Colon (tissue), 2 donors: ENCODE measurements around the gene FUS.
"Not testable (repeated sequence)": the region's sequence is repeated elsewhere in the genome, so short reads cannot be mapped to it uniquely, and the experiment has no call there.

ENCODE experiments used
- FAIRE-seq: peaks from 2 replicates; lab custom pipeline; 2012; peaks lifted over from hg19 to GRCh38; lab: Jason Lieb, UNC
- donor health status: control.
- donor health status: control.

The FUS gene

GRCh38 chr16:31186930-31187807 lies 7.2 kb downstream of the FUS start:
- no peak for FAIRE-seq

GRCh38 chr16:31187808-31188189 lies 7.9 kb downstream of the FUS start:
- no peak for FAIRE-seq

- no peak for FAIRE-seq
Measured at GRCh38 chr16:31188450-31189411, 8.8 kb downstream of the FUS start.

GRCh38 chr16:31189412-31189778 lies 9.5 kb downstream of the FUS start:
- FAIRE-seq, result no peak

- FAIRE-seq, result no peak
Measured at GRCh38 chr16:31190061-31190460, 10.1 kb downstream of the FUS start.

GRCh38 chr16:31190818-31191444 lies 11.0 kb downstream of the FUS start:
- no peak for FAIRE-seq

- no peak for FAIRE-seq
Measured at GRCh38 chr16:31191697-31192428, 11.9 kb downstream of the FUS start.

- FAIRE-seq, result no peak
Measured at GRCh38 chr16:31192856-31193642, 13.1 kb downstream of the FUS start.

GRCh38 chr16:31193874-31194273 lies 13.9 kb downstream of the FUS start:
- no peak for FAIRE-seq

GRCh38 chr16:31194898-31195297 lies 15.0 kb downstream of the FUS start:
- no peak for FAIRE-seq

GRCh38 chr16:31195861-31196260 lies 15.9 kb downstream of the FUS start:
- FAIRE-seq, result not testable (repeated sequence)

- no peak for FAIRE-seq
Measured at GRCh38 chr16:31196324-31197088, 16.6 kb downstream of the FUS start.

GRCh38 chr16:31198207-31198882 lies 18.4 kb downstream of the FUS start:
- no peak for FAIRE-seq

GRCh38 chr16:31199430-31200041 lies 19.6 kb downstream of the FUS start:
- no peak for FAIRE-seq

- FAIRE-seq, result not testable (repeated sequence)
Measured at GRCh38 chr16:31200111-31200510, 20.2 kb downstream of the FUS start.

- FAIRE-seq, result no peak
Measured at GRCh38 chr16:31200821-31201568, 21.1 kb downstream of the FUS start.

GRCh38 chr16:31201582-31202413 lies 21.9 kb downstream of the FUS start:
- FAIRE-seq, result no peak
